Activated CD4-positive, CD25-positive, alpha-beta regulatory T cell (primary cell): ENCODE data around the gene EFNA3.

Experiments
- DNase-seq, 4 experiments: peaks; one replicate each; lab custom pipeline; 2025; lab: John Stamatoyannopoulos, UW

The EFNA3 gene, protein sequence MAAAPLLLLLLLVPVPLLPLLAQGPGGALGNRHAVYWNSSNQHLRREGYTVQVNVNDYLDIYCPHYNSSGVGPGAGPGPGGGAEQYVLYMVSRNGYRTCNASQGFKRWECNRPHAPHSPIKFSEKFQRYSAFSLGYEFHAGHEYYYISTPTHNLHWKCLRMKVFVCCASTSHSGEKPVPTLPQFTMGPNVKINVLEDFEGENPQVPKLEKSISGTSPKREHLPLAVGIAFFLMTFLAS

GRCh38 chr1:155078469-155079209 is at the start of gene EFNA3:
TSS of gene EFNA3 (plus strand) at chr1:155078837. CDS start at chr1:155078942, 105 bp downstream.
- peak in 3 of 4 experiments; percentile 24 to 33 (median 24) for DNase-seq

DNA sequence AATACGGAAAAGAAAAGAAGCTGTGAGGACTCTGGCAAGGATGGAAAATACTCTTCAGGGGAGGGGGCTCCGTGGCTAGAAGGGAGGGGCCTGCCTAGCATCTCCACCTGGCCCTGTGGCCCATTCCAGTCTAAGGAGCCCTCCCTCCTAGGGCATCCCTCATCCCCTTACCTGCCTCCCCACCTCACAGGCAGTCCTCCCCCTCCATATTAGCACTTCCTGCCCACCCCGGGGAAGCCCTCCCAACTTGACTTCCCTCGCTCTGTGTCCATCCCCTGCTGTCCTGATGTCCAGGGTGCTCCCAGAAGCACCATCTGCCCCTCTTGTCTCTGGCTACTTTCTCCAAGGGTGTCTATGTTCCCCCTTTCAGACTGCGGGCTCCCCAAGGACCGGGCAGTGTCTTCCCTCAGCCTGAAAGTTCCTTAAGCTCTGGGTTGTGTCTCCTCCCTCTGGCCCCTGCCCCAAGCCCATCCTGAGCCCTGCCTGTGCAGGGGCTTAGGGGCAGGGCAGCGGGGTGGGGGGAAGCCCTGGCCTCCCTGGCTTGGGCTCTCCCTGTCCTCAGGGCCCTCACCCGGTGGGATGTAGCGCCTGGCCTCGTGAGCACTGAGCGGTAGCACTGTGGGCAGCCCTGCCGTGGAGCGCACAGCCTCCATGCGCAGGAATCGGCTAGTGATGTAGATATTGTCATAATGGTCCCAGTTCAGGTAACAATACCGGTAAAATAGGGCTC is 49.0 kb upstream of the EFNA3 start:
- no peak for DNase-seq

- no peak for DNase-seq
Observed at GRCh38 chr1:155030243-155030795, 48.3 kb upstream of the EFNA3 start.

GRCh38 chr1:155030899-155031298 is 47.7 kb upstream of the EFNA3 start:
- DNase-seq, result no peak

DNA sequence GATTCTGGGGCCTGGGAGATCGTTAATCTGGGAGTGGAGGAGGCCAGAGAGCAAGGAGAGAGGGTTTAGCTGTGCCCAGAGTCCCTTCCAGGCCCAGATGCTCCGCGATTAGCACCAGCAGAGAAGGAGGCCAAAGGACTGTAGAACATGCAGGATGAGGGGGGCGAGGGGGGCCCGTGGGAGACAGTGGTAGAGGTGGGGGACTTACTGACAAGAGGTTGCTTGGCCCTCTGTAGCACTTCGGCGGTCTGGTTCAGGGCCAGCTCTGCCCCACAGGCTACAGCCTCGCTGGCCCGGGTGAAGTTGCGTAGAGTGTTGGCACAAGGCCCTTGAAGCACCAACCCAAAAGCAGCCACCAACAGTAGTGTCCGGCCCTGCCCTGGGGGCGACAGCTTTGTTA is 45.8 kb upstream of the EFNA3 start:
- DNase-seq, result no peak

DNA sequence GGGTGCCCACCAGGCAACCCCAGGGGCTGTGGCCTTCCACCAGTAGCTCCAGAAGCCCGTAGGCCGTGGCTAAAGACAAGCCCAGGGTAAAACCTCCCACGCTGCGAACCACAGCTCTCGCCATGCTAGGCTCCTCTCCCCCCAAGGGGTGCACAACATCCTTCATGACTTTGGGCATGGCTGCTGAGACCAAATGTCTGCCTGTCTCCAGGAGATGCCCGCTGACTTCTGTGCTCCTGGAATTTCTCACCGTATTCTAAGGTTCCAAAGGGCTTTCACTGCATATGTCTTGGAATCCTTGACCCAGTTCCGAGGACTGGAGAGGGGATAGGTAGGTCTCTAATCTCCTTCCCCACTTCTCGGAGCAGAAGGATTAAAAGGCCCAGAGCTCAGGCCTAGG is 45.1 kb upstream of the EFNA3 start, which contains the start of the genes DCST1 and DCST2:
Gene DCST1, plus strand, starts transcription at position 301 of the 400 bp plus-strand sequence. CDS start 213 bp downstream, outside the sequence.
Gene DCST2, minus strand, starts transcription at position 258 of the 400 bp plus-strand sequence. Its CDS starts 80 bp downstream, at position 178.
- no peak for DNase-seq

DNA sequence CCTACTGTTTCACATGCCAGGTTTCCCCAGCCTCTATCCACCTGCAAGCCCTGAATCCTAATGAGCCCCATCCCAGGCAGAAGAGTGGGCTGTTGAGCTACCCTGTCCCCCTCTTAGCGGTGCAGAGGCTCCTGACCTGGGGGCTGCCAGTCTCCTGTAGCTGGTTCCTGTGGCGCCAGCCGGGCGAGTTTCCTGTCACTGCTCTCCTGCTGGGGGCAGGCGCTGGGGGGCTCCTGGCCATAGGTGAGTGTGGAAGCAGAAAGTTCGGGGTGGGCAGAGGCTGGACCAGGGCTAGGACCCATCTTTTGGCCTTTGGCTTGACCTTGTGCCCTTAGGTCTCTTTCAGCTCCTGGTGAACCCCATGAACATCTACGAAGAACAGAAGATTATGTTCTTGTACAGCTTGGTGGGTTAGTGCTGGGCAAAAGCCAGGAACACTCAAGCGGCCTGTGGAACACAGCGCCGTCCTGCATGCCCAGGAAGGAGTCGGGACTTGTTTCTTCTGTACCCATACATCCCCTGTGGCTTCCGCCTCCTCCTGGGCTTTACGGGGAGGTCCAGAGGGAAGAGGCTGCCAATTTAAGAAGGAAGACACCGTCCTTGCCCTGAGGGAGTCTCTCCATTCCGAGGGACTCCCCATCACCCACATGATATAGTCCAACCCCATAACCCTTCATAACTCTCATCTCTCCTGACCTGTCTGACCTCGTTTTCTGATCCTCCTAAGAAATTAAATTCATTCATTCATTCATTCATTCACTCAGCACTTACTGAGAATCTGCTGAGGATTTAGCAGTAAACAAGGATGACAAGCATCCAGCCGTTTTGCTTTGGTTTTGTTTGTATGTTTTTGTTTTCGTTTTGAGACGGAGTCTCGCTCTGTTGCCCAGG is 44.1 kb upstream of the EFNA3 start:
- DNase-seq, result no peak

- DNase-seq, result no peak
Observed at GRCh38 chr1:155035936-155036335, 42.7 kb upstream of the EFNA3 start.

- no peak for DNase-seq
Observed at GRCh38 chr1:155037043-155037442, 41.6 kb upstream of the EFNA3 start.

GRCh38 chr1:155037851-155038441 is 40.7 kb upstream of the EFNA3 start:
- no peak for DNase-seq

GRCh38 chr1:155038602-155039307 is 39.9 kb upstream of the EFNA3 start:
- DNase-seq, result no peak

- DNase-seq, result no peak
Observed at GRCh38 chr1:155039308-155039669, 39.3 kb upstream of the EFNA3 start.

GRCh38 chr1:155040358-155041093 is 38.1 kb upstream of the EFNA3 start:
- no peak for DNase-seq

GRCh38 chr1:155042789-155043188 is 35.8 kb upstream of the EFNA3 start:
- no peak for DNase-seq

DNA sequence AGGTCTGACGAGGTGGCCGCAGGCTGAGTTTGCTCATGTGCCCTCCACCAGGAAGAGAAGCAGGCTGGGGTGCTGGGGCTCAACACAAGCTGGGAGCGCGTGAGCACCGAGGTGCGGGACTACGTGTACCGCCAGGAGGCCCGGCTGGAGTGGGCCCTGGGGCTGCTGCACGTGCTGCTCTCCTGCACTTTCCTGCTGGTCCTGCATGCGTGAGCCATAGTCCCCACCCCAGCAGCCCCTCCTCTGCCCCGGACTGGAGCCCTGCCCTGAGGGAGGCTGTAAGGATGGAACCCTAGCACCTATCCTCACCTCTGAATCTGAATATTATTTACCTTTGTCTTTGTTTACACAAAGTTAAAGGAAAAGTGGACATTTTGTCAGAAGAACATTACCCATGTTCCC is 35.3 kb upstream of the EFNA3 start:
- DNase-seq, result no peak

- no peak for DNase-seq
Observed at GRCh38 chr1:155043793-155044192, 34.8 kb upstream of the EFNA3 start.

DNA sequence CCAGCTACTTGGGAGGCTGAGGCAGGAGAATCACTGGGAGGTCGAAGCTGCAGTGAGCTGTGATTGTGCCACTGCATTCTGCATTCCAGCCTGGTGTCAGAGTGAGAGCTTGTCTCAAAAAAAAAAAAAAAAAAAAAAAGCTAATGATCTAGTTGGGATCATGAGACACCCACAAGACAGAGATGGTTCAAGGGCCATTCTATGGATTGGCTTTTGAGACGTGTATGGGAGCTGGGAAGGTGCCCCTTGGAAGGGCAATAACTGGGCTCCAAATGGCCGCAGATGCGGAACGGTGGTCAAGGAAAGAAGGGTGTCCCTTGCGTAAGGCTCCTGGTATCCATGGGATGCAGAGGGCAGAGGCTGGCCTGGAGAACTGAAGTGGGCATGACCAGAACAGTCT is 34.3 kb upstream of the EFNA3 start:
- DNase-seq, result no peak

- peak; percentile 6 to 45 (median 33) for DNase-seq
Observed at GRCh38 chr1:155044812-155045657, 33.6 kb upstream of the EFNA3 start.
